Stimulated activated CD4-positive, alpha-beta T cell treated with anti-CD3 and anti-CD28 coated beads, Interleukin-4, amount 100 ng/mL, for 4 hours (primary cell): ENCODE data around the gene CTNNA3.

Source experiments
- DNase-seq, 2 experiments: peaks; one replicate each; pipeline ENCODE4 v3.0.0-alpha.2; 2020

Gene CTNNA3

DNA sequence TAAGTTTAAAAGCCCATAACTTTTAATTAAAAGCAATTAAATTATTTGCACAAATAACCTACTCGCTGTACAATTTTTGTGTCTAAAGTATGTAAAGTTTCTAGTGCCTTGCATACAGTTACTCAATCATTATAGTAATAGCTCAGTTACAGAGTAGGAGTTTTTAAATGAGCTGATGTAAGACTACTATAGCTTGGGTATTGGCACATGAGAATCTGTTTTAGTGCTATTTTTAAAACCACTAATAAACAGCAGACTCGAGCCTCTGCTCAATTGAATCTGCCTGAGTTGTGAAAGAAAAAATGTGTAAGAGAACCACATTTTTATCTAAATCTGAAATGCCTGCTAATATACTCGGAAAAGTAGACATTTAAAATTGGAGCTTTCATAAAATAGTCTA, 31.1 kb downstream of the CTNNA3 start:
- no peak for DNase-seq

GRCh38 chr10:67663449-67664087, 32.4 kb downstream of the CTNNA3 start:
- no peak for DNase-seq

DNA sequence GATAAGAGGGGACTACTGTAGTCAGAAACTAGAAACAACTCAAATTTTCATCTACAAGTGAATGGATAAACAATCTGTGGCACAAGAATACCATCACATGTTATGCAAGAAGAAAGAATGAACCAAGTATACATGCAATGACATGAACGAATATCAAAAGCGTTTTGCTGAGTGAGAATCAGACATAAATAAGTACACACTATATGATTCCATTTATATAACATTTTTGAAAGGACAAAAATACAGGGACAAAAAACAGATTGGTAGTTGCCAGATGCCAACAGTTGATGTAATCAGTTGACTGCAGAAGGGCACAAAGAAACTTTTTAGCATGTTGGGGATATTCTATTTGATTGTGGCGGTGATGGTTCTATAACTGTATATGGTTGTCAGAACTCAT, 33.6 kb downstream of the CTNNA3 start:
- no peak for DNase-seq

DNA sequence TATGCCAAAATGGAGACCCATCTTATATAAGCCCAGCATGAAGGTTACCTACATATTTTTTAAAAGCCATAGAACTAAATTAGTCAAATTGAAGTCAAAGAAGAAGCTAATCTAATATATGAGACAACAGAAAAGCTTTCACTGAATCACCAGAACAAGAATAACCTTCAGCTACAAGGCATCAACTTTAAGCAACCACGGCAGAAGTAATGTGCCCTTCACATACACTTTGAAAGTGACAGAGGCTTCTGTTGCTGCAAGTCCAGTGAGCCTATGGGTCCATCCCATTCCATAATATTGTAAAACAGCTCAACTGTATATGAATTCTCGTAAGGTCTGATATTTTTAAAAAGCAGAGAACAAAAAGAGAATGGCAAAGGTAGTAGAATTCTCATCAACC, 36.5 kb downstream of the CTNNA3 start:
- DNase-seq = no peak

GRCh38 chr10:67657775-67658174, 38.2 kb downstream of the CTNNA3 start:
- no peak for DNase-seq

DNA sequence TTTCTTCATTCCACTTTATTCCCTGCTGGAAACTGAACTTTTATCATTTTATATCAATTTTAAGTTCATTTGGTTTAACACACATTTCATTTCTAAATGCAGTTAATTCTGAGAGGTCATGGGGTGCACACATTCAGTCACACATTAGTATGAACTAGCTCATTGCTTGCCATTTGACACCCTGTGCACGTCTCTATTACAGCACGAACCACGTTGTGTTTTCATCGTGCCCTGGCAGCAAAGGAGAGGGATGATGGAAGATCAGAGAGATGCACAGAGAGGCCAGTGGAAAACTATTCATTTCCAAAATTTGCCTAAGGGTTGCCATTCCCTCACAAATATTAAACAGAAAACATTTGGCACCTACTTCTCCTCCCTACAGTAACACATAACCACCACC, 45.4 kb downstream of the CTNNA3 start:
- DNase-seq = no peak

DNA sequence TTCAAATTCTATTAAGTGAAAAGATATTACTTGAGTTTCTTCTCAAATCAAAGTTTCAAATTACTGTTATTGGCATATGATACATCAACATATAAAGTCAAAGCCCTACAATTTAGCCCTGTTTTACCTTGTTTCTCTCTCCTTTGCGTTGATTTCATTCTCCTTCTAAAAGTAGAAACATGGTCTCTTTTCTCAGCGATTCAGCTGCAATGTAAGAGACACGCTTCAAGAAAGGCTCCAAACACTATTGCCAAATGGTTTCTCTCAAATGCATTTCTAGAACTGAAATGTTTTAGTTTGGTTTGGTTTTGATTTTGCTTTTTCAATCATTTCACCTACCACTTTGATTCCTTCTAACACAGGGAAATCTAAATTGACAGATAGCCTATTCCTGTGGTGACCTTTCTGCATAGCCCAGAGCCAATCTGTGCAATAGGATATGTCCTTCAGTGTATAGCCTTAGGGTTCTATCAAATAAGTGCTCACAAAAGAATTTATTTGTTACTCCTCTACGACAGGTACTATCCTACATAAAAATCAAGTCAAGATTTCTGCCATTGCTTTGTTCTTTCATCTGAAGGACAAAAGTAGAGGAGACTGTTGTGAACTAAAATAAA, 47.3 kb downstream of the CTNNA3 start:
- no peak for DNase-seq

- DNase-seq = no peak
Measured at GRCh38 chr10:67630904-67631303, 65.1 kb downstream of the CTNNA3 start.

- no peak for DNase-seq
Measured at GRCh38 chr10:67629461-67629971, 66.5 kb downstream of the CTNNA3 start.

DNA sequence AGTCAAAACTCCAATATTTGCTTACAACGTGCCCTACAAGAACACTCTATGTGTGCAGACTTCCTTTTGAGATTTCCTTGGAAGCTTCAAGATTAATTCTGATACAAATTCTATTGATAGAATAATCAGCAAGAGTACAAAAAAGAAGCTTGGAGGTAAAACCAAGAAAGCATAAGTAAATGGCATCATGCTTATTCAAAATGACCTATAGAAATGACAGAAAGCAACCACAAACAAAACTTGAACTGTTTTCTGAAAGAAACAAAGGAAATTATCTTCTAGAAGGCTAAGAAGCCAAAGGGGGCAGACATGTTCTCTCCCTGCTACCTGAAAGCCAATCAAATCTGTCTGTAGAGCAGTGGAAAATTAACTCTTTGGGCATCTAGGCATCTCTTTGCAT, 73.0 kb downstream of the CTNNA3 start:
- DNase-seq = no peak

- DNase-seq = no peak
Measured at GRCh38 chr10:67622511-67622910, 73.5 kb downstream of the CTNNA3 start.

DNA sequence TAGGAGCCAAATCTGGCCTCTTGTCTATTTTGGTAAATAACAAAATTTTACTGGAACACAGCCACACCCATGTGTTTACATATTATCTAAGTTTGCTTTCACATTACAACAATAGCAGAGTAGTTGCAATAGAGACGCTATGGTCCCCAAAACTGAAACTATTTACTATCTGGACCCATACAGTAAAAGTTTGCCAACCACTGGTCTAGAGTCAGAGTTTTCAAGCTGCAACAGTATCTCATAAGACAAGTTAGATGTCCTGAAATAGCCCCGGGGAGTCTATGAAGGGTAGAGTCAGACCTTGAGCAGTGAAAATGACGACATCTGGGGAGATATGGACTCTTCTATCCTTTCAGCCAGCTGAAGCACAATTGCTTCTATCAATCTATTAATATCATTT, 74.2 kb downstream of the CTNNA3 start:
- DNase-seq = no peak

DNA sequence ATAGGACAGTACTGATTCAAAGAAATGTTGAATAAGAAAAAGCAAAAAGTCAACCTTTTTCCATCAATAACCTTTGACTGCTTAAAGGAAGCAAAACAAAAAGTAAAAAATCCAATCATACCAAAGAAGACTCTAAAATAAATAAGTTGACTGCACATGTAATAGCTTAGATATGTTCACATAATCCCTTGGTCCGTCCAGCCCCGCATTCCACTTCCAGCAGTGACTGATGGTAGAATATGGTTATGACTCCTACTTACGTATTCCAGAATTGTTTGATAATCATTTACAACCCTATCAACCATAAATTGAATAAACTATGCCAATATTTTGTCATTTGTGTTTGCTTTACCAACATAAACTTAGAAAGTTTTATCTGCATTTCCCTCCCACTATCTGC, 77.9 kb downstream of the CTNNA3 start:
- no peak for DNase-seq

GRCh38 chr10:67612577-67613537, 83.1 kb downstream of the CTNNA3 start:
- peak in 1 of 2 experiments; percentile 36 for DNase-seq

DNA sequence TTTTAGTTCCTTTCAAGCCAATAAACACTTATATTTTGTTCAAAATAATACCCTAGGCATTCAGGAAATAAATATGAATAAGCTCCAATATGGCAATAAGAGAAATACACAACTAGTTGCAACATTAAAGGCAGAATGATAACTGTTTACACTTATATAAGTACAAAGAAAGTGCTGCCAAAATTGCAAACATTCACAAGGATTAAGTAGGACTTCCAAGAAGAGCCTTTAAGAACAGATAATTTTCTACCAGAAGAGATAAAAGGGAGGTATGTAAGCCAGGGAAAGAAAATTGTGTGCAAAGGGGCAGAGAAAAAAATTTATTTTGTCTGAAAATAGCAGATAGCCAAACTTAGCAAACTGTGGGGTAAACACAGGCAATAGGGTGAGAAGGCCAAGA, 83.8 kb downstream of the CTNNA3 start:
- no peak for DNase-seq

DNA sequence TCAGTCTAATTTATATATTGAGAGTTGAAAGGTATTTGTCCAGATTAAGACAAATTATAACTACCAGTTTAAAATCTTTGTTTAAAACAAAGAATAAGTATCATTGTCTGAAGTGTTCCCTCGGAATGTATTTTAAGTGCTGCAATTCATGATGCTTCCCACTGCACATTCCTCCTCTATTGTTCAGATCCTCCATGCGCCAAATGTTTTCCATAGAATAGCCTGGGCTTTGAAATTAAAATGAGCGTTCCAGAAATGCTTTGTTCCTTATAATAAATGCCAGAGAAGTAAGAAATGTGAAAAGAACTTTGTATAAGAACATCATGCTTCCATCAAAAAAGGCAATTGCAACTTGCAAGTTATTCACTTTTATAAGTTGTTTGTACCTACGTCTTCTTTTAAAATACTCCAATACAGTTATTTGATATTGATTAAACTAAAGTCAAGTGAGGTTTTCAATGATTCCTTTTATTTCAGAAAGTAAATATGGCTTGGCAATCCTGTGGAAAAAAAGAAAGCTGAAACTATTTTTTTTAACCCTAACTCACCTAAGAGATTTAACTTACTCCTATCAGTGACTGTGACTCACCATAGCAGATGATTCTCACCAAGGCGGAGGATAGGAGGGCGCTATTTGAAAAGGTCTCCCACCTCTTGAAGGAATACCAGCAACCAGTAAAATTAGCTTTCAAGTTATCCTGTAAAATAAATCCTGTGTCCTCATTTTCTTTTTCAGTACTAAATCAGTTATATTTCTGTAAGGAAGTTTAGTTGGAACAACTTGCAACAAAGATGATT, 85.8 kb downstream of the CTNNA3 start:
- no peak for DNase-seq

DNA sequence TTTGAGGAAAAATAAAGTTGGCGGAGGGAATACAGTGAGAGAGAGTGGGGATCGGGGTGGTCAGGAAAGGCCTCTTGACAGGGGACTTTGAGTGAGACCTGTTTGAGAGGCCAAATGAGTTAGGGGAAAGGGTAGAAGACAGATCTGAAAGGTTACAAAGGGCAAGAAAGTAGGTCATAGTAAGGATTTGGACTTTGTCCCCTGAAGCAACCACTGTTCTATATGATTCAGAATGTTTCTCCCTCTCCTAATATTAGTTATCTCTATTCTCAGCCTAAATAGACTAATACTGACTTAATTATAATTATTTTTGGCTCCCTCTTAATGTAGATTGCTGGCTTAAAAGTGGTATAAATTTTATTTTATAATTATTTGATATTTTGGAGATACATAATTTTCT, 88.0 kb downstream of the CTNNA3 start:
- DNase-seq = no peak

DNA sequence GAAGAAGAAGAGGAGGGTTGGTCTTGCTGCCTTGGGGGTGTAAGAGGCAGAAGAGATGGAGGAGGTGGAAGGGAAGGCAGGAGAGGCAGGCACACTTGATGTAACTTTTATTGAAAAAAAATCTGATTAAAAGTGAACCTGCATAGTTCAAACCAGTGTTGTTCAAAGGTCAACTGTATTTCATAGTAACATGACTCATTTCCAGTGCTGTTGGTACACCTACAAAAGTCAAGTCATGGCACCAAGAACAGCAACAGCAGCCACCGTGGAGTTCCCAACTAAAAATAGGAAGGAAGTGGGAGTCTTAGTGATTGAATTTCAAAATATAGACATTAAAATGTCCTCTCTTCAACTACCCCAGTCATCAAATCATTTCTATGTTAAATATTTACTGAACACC, 88.5 kb downstream of the CTNNA3 start:
- no peak for DNase-seq

DNA sequence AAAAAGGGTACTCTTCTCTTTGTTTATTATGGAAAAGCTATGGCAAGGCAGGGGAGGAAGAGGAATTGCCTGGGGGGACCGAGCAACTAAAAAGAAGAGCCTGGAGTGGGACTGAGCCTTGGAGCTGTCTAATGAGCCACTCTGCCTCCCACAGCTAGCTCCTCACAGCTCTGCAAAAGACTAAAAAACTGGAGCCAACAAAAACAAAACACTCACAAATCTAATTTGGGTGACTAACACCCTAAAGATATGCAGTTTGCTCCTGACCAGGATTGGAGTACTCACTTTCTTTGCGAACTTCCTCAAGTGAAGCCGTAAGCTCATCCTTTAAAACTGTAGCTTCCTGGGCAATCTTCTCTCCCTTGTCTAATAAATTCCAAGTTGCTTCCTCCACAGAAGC, 89.4 kb downstream of the CTNNA3 start:
- DNase-seq = no peak

GRCh38 chr10:67603701-67604100, 92.3 kb downstream of the CTNNA3 start:
- DNase-seq = no peak

DNA sequence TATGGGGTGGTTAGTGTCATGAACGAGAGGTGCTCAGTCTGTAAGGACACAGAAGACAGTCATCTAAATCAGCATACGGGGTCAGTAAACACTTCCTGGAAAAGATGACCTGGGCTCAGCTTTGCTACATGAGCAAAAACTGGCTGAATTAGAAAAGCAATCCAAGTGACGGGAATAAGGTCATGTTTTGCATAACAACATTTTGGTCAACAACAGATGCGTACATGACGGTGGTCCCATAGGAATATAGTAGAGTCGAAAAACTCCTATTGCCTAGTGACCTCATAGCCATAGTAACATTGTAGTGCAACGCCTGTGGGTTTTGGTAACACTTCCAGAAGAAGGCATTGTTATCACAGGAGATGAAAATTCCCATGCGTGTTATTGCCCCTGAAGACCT, 92.9 kb downstream of the CTNNA3 start:
- no peak for DNase-seq

GRCh38 chr10:67602268-67602950, 93.6 kb downstream of the CTNNA3 start:
- no peak for DNase-seq
